ENCODE data around the gene MAP3K19.
"Not testable (repeated sequence)": the region's sequence is repeated elsewhere in the genome, so short reads cannot be mapped to it uniquely, and the experiment has no call there.

Gene MAP3K19

DNA sequence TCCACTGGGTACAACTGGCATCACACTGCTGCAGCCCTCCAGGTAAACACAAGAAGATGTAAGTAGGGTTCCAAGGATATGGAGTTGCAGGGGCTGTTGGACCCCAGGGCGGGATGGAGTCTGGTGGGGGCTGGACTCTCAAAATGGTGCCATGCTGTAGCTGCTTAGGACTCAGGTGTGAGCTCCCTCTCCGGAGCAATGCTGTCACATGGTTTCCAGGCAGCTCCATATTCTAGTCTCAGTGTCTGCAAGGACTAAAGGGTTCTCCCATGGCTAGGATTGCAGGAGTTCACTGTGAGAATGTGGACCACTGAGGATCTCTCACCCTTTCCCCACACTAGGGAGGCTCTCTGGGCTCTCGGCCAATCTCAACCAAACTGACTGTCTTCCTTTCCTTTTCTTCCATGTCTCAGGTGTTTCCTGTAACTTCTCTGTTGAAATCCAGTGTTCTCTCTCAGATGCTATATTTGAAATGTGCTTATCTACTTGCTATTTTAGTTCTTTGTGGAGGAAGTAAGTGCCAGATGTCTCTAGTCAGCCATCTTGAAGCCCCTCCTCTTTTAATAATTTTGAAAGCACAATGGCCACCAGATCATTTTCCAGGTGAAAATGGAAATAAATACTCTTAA is 71.1 kb downstream of the MAP3K19 start:
- Histone ChIP-seq H3K27ac (no peak overlapping the region), H3K36me3 (replicated peaks) (no peaks in the 10 kb centered on the region), H3K27me3 (replicated peaks) (no peaks in the 10 kb centered on the region), H3K4me3 (ENCODE audit: low read depth, low read length) (no peak overlapping the region)
- in situ Hi-C loops (cut with HindIII; ENCODE audit: low pct_ligation_motif_present, low sequenced_read_pairs) = no loop called here
- TF ChIP-seq, protein P1, sequence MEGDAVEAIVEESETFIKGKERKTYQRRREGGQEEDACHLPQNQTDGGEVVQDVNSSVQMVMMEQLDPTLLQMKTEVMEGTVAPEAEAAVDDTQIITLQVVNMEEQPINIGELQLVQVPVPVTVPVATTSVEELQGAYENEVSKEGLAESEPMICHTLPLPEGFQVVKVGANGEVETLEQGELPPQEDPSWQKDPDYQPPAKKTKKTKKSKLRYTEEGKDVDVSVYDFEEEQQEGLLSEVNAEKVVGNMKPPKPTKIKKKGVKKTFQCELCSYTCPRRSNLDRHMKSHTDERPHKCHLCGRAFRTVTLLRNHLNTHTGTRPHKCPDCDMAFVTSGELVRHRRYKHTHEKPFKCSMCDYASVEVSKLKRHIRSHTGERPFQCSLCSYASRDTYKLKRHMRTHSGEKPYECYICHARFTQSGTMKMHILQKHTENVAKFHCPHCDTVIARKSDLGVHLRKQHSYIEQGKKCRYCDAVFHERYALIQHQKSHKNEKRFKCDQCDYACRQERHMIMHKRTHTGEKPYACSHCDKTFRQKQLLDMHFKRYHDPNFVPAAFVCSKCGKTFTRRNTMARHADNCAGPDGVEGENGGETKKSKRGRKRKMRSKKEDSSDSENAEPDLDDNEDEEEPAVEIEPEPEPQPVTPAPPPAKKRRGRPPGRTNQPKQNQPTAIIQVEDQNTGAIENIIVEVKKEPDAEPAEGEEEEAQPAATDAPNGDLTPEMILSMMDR (IDR thresholded peaks at IDR 0.05; ENCODE audit: low read depth, low read length, missing control alignments) = no peak
- no peak for DNase-seq

DNA sequence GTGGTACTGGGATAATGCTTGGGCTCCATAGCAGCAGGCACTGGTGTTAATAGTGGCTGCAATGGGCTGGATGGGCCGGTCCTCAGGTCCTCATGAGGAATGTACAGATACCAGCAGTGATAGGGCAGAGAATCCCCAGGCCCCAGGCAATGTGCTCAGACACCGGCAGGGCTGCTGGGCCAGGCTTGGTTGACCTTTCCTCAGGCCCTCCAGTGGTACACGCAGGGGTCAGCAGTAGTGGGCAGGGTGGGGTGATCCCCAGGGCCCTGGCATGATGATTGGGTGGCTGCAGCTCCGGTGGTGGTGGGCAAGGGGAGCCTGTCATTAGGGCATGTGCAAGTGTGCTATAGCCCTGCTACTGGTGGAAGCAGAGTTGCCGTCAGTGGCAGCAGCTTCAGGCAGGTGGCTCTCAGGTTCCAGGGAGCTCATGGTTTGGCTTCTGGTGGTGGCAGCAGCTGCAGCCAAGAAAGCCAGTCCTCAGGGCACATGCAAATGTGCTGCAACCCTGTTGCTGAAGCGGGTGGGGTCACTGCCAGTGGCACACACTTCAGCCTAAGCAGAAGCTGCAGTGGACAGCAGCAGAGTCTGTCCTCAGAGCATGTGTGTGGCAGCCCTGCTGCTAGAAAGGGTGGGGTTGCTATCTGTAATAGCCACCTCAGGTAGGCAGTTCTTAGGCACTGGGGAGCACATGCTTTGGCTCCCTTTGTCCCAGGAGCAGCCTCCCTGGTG is 71.8 kb downstream of the MAP3K19 start:
- H3K36me3 ChIP-seq (replicated peaks) = no peaks in the 10 kb centered on the region
- H3K27me3 ChIP-seq (replicated peaks) = no peaks in the 10 kb centered on the region
- no peak overlapping the region for H3K4me3 ChIP-seq (ENCODE audit: low read depth, low read length)
- in situ Hi-C loops (cut with HindIII; ENCODE audit: low pct_ligation_motif_present, low sequenced_read_pairs) = no loop called here
- TF ChIP-seq, protein P1 (IDR thresholded peaks at IDR 0.05; ENCODE audit: low read depth, low read length, missing control alignments) = no peak
- no peak overlapping the region for H3K27ac ChIP-seq
- no peak for DNase-seq

DNA sequence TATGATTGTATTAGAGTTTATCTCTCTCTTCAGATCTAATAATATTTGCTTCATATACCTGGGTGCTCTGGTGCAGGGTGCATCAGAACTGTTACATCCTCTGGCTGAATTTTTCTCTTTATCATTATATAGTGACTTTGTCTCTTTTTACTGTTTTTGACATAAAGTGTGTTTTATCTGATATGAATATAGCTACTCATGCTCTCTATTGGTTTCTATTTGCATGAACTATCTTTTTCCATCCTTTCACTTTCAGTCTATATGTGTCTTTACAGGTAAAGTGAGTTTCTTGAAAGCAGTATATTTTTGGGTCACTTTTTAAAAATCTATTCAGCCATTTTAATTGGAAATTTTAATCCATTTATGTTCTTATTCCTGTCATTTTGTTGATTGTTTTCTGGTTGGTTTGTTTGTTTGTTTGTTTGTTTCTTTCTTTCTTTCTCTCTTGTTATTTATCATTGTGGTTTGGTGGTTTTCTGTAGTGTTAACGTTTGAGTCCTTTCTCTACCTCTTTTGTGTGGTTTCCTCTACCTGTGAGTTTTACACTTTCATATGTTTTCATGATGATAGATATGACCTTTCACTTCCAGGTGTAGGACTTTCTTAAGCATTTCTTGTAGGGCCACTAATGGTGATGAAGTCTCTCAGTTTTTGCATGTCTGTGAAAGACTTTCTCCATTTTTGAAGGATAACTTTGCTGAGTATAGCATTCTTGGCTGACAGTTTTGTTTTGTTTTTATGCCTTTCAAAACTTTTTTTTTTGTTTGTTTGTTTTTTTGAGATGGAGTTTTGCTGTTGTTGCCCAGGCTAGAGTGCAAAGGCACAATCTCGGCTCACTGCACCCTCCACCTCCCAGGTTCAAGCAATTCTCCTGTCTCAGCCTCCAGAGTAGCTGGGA is 73.8 kb downstream of the MAP3K19 start:
- no peak for DNase-seq
- Histone ChIP-seq H3K27me3 (replicated peaks) (no peaks in the 10 kb centered on the region), H3K36me3 (replicated peaks) (no peaks in the 10 kb centered on the region), H3K27ac (no peak overlapping the region), H3K4me3 (ENCODE audit: low read depth, low read length) (no peak overlapping the region)
- TF ChIP-seq, protein P1 (IDR thresholded peaks at IDR 0.05; ENCODE audit: low read depth, low read length, missing control alignments) = no peak
- in situ Hi-C loops (cut with HindIII; ENCODE audit: low pct_ligation_motif_present, low sequenced_read_pairs) = no loop called here

DNA sequence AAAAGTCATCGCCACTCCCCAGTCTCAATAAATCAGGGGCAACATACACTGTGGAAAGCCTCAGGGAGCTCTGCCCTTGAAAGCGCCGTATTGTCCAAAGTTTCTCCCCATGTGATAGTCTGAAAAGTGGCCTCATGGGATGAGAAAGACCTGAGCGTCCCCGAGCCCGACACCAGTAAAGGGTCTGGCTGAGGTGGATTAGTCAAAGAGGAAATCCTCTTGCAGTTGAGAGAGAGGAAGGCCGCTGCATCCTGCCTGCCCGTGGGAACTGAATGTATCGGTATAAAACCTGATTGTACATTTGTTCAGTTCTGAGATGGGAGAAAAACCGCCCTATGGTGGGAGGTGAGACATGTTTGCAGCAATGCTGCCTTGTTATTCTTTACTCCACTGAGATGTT is 80.1 kb downstream of the MAP3K19 start:
- H3K36me3 ChIP-seq (replicated peaks); H3K27me3 ChIP-seq (replicated peaks); DNase-seq; in situ Hi-C loops (cut with HindIII; ENCODE audit: low pct_ligation_motif_present, low sequenced_read_pairs); H3K4me3 ChIP-seq (ENCODE audit: low read depth, low read length); H3K27ac ChIP-seq: not testable (repeated sequence)

DNA sequence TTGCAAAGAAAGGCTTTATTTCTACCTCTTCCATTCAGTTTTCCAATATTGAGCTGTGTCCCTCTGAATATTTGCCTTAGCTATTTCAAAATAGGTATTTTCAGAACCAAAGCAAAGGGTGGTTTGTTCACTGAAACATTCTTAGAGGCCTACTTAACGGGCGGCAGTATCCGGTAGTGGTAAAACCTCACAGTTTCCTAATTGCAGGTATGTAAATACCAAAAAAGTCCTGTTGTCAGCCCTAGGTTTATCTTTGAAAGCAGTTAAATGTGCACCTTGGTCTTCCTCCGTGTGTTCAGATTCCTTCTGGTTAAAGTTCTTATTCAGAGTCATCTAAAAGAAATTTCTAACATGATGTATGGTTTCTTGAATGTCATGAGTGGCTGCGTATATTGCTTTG is 89.8 kb downstream of the MAP3K19 start:
- Histone ChIP-seq H3K36me3 (replicated peaks) (peaks cover 26% of the 10 kb centered on the region), H3K27ac (no peak overlapping the region), H3K4me3 (ENCODE audit: low read depth, low read length) (no peak overlapping the region), H3K27me3 (replicated peaks) (no peaks in the 10 kb centered on the region)
- TF ChIP-seq, protein P1 (IDR thresholded peaks at IDR 0.05; ENCODE audit: low read depth, low read length, missing control alignments) = no peak
- DNase-seq = no peak
- in situ Hi-C loops (cut with HindIII; ENCODE audit: low pct_ligation_motif_present, low sequenced_read_pairs) = no loop called here

DNA sequence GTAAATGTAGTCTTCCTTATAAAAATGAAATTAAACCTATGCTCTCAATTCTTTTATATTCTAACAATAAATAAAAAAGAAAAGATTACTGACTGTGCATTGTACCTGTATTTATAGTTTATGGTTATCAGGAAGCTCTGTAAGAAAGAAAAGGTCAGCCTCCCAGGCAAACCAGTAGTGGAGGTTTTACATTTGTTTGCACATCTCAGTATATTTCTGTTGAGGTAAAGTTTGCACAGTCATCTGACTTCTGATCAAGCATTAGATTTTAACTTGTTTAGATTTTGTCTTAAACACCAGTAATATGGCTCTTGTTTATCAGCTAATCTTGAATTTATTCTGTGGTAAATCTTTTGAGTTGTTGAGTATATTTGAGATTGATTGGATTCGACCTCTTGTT is 91.5 kb downstream of the MAP3K19 start:
- DNase-seq = no peak
- in situ Hi-C loops (cut with HindIII; ENCODE audit: low pct_ligation_motif_present, low sequenced_read_pairs) = no loop called here

More for the DNA sequence above, 91.5 kb downstream of the MAP3K19 start:
- no peak overlapping the region for H3K27ac ChIP-seq
- H3K4me3 ChIP-seq (ENCODE audit: low read depth, low read length) = no peak overlapping the region
- H3K36me3 ChIP-seq (replicated peaks) = peaks cover 26% of the 10 kb centered on the region
- TF ChIP-seq, protein P1 (IDR thresholded peaks at IDR 0.05; ENCODE audit: low read depth, low read length, missing control alignments) = no peak
- H3K27me3 ChIP-seq (replicated peaks) = no peaks in the 10 kb centered on the region

Data from brain microvascular endothelial cell (primary cell).